HG03045 (cell line): ENCODE data around the gene ING4.
"Not testable (repeated sequence)": the region's sequence is repeated elsewhere in the genome, so short reads cannot be mapped to it uniquely, and the experiment has no call there.

Source experiments
- ATAC-seq: cut with Tn5 transposase; IDR thresholded peaks from one replicate; pipeline ENCODE4 v1.9.1; 2021; ENCODE audit warnings: mild to moderate bottlenecking, moderate library complexity; ENCODE audit not compliant: unreplicated experiment

Gene ING4

DNA sequence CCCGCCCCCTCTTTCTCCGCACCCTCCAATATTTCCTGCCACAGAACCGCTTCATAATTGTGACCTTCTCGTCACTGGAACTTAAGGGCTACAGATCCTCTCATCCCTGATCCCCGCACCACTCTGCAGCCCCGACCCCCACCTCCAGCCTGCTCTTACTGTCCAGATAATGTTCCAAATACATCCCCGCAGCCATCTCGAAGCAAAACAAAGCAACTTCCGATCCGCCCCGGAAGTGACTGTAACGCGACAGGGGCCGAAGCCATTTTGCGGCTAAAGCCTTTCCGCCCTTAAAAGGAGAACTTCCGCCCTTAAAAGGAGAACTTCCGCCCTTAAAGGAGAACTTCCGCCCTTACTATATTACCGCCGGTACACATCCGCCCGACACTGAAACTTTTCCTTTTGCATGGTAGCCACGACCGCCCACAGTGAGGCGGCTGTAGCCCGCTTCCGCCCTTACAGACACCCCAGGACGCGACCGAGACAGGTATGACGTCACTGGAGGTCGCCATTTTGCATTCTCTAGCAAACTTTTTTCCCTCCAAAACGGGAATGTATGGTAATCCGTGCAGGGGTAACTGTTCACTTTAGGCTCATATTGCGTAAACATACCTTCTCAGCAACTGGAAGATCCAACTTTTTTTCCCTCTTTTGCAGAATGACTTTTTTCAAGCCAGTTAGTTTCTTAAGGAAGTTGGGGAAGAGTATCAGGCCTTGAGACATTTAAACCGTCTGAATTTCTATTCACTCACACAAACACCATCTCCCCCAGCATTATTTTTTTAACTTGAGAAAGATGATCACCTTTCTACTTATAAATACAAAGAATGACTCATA lies at the start of gene ING4:
Gene ING4 (minus strand): TSS at position 214 of the 837 bp plus-strand sequence. CDS start 18 bp downstream, at position 196.
- ATAC-seq, result peak; percentile 95

DNA sequence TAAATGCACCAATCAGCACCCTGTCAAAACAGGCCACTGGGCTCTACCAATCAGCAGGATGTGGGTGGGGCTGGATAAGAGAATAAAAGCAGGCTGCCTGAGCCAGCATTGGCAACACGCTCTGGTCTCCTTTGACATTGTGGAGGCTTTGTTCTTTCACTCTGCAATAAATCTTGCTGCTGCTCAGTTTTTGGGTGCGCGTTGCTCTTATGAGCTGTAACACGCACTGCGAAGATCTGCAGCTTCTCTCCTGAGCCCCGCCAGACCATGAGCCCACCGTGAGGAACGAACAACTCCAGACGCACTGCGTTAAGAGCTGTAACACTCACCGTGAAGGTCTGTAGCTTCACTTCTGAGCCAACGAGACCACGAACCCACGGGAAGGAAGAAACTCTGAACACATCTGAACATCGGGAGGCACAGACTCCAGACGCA lies 46.1 kb upstream of the ING4 start:
- ATAC-seq, result no peak

DNA sequence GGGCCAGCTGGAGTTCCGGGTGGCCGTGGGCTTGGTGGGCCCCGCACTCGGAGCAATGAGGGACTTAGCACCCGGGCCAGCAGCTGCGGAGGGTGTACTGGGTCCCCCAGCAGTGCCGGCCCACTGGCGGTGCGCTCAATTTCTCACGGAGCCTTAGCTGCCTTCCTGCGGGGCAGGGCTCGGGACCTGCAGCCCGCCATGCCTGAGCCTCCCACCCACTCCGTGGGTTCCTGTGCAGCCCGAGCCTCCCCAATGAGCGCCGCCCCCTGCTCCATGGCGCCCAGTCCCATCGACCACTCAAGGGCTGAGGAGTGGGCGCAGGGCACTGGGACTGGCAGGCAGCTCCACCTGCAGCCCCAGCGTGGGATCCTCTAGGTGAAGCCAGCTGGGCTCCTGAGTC lies 45.4 kb upstream of the ING4 start:
- not testable (repeated sequence) for ATAC-seq

DNA sequence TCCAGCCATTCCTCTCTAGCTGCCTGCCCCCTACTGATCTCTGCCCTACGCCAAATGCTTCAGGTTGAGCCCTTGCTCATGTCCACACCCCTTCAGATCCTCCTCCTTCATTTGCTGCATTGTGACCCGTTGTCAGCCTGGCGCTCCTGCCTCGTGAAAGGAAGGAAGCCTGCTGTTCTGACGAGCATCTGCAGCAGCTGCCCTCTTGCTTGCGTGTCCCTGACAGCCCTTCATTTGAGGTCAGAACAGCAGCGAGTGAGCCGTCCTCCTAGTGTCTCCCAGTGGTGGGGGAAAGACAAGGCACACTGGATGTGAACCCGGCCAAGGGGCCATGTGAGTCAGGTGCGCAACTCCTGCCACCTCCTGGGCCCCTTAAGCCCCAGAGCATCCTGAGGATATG lies 40.7 kb upstream of the ING4 start:
- ATAC-seq, result no peak

DNA sequence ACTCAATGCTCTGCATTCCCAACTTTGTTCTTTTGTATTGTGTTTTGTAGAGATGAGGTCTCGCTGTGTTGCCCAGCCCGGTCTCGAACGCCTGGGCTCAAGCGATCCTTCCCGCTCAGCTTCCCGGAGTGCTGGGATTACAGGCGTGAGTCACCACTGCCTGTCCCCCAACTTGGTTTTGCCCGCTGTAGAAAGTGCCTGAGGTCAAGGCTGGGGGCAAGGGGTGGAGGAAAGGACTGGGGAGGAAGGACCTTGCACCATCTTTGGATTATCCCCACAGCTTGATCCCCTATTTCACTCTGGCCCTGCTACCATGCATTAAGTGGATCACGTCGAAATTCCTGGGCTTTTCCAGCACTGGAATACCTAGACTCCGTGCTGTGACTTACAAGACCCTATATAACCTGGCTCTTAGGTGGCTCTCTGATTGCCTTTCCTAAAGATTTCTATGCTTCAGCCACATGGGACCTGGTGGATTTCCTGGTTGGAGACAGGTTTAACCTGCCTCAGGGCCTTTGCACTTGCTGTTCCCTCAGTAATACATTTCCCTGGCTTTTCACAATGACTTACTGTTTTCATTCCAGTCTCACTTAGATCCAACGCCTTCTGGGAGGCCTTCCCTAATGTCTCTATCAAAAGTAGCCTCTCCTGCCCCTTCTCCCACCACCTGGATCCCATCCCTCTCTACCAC lies 38.3 kb upstream of the ING4 start:
- ATAC-seq, result no peak

DNA sequence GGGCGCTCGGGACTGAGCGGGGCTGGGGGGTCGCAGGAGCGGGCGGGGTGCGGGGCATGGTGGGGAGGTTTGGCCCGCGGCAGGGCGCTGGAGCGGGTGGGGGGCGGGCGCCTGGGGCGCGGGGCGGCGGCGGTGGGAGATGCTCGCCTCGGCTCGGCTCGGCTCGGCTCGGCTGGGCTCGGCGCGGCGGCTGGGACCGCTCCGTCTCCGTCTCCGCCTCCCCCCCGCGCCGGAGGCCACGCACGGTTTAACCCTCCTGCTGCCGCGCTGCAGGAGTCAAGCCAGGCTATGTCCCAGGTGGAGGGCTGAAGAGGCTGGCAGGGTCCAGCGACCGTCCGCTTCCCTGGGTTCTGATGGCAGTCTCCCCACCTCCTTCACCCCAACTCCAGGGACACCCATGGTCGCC lies 37.7 kb upstream of the ING4 start, which contains the start of gene PIANP:
Gene PIANP (minus strand): TSS at position 170 of the 406 bp plus-strand sequence. CDS start 2,754 bp downstream, outside the sequence.
- no peak for ATAC-seq

DNA sequence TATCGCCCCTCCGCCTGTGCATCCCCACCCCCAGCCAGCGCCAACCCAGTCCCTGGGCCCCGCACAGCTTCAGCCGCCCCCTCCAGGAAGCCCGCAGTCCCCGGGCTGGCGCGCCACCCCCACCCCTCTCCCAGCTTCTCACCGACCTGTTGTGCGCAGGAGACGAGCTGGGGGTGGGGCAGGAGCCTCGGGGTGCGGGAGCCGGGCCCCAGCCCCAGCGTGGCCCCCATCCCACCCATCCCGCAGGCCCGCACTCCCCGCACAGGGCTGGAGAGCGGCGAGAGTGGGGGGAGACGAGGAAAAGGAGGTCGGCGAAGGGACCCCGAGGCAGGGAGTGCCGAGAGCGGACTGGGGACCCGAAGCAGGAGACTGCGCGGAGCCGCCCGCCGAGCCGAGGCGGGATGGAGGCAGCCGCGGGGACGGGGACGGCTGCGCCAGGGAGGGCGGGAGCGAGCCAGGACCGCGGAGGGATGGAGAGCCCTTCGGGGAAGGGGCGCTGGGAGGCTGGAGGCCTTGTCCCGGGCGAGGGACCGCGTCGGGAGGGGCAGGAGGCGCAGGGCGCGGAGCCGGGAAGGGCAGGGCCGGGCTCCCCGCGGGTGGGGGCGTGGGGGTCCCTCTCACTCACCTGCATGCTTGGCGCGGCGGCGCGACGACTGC lies 37.2 kb upstream of the ING4 start:
- no peak for ATAC-seq

DNA sequence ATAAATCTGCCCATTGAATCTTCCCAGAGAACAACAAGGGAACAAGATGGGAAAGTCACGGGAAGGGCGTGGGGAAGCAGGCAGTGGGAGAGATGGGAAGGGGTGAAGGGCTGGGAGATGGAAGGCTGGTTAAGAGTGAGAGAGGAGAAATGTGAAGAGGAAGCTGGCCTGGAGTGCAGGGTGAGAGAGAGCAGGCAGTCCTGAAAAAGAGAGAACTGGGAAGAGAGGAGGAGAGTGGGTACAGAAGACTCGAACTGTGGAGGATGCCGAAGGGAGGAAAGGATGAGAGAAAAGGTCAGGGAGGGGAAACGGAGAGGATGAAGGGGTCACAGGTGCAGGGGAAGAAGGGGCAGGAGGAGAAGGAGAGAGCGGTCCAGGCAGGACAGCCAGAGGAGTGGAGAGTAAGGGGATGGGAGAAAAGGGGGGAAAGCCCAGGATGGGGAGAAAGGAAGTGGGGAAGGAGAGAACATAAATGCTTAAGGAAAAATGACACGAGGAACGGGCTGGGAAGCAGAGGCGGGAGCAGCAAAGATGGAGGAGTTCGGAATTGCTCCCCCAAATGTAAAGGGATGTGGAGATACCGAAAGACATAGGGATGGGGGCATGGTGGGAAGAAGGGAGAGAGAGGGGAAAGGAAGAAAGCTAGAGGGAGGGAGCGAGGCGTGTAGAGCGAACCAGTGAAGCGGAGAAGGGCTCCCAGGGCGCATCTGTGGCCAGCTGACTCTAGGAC lies 36.5 kb upstream of the ING4 start:
- no peak for ATAC-seq

DNA sequence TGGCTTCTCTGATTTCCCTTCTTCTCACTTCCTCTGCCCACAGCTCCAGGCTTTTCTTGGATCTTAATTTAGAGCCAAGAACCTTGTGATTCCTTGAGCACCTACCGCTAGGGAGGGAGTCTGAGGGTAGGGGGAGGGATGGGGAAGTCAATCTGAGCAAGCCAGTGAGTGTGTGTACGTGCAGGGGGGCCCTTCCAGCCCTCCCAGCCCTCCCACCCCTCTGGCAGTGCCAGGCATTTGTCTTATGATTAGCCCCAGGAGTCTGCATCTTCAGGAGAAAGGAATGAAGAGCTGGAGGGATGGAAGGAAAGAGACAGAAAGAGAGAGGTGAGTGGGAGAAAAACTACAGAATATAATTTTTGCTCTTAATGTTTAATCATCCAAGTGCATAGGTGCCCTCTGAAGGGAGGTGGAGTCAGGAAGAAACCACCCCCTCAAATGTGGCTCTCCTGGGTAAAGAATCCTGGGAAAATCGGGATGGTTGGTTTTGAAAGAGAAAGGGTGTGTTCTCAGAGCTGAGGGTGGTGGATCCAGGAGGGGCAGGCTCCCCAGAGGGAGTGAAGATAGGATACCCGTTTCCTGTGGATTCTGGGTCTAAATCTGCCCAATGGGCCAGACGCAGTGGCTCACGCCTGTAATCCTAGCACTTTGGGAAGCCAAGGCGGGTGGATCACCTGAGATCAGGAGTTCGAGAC lies 35.6 kb upstream of the ING4 start:
- ATAC-seq, result no peak

DNA sequence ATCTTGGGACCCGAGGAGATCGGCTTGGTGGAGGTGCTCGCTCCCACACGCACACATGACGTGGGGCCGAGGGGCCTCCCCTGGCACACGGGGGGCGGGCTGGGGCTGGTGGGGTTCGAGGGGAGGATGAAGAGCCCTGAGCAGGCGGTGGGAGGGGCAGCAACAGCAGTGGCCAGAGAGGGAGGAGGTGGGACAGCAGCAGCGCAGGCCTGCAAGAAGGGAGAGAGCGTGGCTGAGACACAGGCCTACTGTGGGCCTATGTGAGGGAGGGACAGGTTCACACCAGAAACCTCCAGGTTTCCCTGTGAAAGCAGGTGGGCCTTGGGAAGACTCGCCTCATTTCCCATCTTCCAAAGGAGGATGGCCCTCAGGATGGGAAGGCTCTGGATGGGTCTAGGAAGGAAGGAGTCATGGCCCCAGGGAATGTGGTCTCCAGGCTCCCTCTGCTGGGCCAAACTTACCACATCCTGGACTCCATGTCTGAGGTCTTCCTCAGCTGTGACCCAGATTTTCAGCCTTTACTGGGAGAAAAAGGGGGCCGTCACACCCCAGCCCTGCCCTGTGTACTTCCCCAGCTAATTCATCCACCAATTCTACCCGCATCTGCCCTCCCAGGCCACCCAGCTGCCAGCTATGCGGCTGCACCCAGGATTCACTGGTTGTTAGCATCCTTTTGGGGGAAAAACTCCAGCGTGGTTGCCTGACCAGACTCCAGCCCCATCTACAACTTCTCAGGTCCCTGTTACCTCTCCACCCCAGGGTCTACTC lies 34.8 kb upstream of the ING4 start:
- no peak for ATAC-seq

DNA sequence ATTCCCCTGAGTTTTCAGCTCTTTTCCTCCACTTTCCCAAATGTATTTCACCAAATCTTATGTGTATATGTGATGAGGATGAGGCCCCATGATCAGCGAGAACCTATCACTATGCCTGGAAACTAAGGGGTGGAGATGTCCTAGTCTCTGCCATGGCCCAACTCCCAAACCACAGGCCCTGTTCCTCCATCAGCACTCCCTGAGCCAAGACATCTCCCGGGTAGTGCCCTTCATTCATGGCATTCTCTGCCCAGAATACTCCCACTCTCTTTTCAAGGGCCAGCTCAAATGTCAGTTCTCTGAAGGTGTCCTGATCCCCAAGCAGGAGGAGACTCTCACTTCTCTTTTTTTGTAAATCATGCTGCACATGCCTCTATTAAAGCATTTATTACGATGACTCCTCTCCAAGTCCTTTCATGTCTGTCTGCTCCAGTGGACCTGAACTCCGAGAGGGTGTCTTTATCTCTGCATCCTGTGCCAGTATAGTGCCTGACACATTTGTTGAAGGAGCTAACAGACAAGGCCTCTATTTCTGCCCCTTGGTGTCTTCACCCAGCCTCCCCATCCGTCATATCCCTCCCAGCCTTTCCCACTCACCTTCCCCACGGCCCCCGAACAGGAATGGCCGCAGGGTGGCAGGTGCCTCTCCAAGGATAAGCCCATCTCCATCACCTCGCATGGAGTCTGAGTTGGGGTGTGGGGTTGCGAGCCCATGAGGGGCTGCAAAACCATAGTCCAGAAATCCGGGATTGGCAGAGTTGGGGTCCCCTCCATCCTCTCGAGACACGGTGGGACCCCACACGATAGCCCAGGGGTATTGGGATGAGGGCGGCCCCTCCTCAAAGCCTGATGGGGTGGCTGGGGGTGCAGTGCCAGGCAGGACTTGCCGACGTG lies 34.0 kb upstream of the ING4 start:
- no peak for ATAC-seq

DNA sequence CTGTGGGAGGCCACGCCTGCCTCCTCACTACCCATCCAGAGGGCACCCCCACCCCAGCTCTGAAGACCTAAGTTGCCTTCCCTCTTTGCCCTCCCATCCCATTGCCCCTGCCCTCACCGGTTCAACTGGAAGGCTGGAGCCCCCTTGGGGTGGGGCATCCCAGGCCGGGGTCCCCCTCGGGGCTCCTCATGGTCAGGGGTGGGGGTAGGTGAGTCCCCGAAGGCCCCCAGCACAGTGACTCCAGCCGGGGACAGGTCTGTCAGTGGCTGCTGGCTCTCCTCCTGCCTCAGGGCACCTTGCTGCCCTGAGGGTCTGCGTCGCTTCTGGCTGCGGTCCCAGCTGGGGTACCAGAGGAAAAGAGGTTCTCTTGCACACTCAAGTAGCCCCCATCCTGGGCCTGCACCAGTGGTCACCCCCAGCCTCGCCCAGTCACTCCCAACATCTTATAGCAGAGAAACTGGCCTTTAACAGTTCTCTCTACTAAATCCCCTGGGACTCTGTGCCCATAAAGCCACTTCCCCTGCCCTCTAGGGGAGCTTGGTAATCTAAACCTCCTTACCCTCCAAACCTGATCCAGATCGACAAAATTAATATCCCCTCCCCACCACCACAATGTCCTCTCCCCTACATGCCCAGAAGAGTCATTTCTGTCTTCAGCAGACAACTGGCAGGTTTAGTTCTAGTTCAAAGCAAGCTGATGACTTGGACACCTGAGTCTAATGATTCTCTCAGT lies 32.6 kb upstream of the ING4 start:
- no peak for ATAC-seq

DNA sequence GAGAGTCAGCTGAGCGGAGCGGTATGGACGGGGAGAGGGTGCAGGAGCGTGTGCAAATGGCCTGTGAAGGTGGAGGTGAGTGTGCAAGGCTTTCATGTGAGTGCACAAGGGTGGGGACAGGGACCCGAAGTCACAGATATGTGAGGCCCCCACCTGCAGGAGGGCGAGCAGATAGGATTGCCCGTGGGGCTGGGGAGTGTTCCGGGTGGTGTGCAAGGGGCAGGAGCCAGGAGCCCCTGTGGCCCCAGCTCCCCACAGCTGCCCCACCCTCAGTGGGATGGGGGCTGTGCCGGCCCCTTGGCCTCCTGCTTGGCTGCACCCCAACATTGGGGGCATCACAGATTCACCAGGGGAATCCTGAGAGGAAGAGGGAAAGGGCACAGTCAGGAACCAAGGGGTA lies 31.8 kb upstream of the ING4 start:
- no peak for ATAC-seq

DNA sequence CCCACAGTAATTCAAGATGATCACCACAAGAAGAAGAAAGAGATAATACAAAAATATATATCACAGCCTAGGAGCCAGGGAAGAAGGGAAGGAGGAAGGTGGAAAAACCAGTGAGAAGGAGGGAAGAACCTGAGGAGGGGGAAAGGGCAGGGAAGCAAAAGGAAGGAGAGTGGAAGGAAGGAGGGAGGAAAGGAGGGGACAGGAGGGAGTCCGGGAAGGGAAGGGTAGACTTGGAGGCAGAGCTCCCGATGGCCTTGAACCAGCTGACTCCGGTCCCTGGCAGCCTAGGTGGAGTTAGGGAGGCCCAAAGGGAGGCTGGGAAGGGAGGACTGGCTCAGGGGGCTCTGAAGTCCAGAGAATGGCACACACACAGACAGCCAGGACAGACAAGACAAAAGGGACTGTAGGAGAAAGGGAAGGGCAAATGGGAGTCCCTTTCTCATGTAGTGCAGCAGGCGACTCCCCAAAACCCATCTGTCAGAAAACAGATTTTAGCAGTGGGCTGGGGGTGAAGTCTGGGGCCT lies 31.0 kb upstream of the ING4 start:
- ATAC-seq, result no peak

DNA sequence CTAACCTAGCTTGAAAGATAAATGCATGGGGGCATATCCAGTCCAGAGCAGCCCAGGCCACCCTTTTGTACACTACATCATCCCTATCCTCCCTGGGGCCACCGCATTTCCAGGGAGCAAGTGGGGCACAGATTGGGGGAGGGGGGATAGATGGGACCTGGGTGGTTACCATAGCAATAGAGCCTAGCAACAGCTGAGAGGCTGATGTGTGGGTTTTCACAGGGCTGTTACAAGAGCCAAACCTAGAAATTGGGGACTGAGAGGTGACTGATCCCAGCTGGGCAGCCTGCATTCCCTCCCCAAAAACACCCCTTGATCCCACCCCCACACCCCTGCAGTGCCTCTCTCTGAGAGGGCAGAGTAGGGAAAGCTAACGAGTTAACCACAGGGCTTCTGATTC lies 30.0 kb upstream of the ING4 start:
- no peak for ATAC-seq

DNA sequence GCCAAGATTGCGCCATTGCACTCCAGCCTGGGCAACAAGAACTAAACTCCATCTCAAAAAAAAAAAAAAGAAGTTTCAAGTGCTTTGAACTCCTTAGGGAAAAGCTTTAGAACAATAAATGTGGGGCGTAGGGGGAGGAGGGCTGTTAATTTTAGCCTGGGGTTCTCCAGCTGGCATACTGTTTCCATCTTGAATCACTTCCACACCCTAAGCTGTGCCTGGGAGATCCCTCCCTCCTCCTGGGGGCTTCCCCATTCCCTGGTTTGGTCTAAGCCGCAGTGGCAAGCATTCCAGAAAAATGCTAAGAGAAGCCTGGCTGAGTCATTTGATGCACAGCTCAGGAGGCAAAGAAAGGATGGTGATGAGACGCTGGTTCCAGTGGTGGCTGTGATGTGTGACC lies 28.6 kb upstream of the ING4 start:
- ATAC-seq, result no peak

DNA sequence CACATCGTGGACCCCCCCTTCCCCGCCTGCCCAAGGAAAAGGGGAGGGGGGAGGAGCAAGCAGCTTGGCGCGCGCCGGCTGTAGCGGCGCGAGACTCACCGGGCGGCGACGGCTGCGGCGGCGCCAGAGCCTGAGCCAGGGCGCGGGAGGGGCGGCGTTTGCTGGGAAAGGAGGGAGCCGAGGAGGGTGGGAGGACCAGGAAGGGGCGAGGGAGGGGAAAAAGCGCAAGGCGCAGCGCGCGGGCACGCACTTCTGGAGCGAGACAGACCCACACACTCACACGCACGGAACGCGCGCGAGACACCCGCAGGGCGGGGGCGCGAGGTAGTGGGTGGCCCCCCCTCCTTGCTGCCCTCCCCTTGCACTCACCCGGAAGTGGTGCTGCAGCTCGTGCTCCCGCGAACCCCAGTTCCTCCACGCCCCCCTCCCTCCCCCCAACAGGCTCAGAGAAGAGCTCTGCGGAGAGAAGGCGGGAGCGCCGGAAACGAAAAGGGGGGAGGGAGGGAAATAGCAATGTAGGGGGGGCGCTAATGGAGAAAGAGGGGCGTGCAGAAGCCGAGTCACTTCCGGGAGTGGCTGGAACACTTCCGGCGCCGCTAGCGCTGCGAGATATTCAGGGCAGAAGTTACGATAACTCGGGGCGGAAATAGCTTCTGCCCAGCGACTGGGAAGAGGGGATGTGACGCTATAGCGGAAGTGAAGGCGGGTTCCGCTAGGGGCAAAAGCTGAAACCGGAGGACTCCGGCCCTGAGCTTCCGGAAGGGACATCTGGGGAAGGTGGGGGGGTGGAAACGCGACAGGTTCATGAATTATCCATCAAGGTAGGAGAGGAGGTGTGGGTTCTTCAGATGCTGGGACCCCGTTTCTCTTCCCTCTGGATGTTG lies 26.3 kb upstream of the ING4 start, which contains the start of gene ZNF384:
Gene ZNF384 (minus strand): TSS at position 377 of the 884 bp plus-strand sequence. CDS start 9,855 bp downstream, outside the sequence.
- ATAC-seq, result peak; percentile 87
